Measurements from ENCODE around the gene SAXO1.

The SAXO1 gene

GRCh38 chr9:18893491-18893890 is 139.5 kb downstream of the SAXO1 start:
- TF ChIP-seq REST (IDR thresholded peaks at IDR 0.05; ENCODE audit: insufficient read depth in 1 of 2, low read depth in 2 of 2, low read length in 2 of 2) (no peak), TAF1 (IDR thresholded peaks at IDR 0.05; ENCODE audit: borderline replicate concordance, insufficient read depth, low read length) (no peak), POLR2AphosphoS5 (IDR thresholded peaks at IDR 0.05; ENCODE audit: low read depth, low read length) (no peak), SIN3A (IDR thresholded peaks at IDR 0.05; ENCODE audit: borderline replicate concordance, insufficient read depth, low read length) (no peak), FOXP2 (optimal IDR thresholded peaks at IDR 0.05; ENCODE audit: borderline replicate concordance, extremely low read depth, extremely low read length, insufficient read depth) (no peak)

GRCh38 chr9:18893046-18893445 is 140.0 kb downstream of the SAXO1 start:
- no peak for TF ChIP-seq SIN3A (IDR thresholded peaks at IDR 0.05; ENCODE audit: borderline replicate concordance, insufficient read depth, low read length)
- no peak for TF ChIP-seq POLR2AphosphoS5 (IDR thresholded peaks at IDR 0.05; ENCODE audit: low read depth, low read length)
- no peak for TF ChIP-seq FOXP2 (optimal IDR thresholded peaks at IDR 0.05; ENCODE audit: borderline replicate concordance, extremely low read depth, extremely low read length, insufficient read depth)

GRCh38 chr9:18891946-18892670 is 140.9 kb downstream of the SAXO1 start:
- no peak for TF ChIP-seq SIN3A (IDR thresholded peaks at IDR 0.05; ENCODE audit: borderline replicate concordance, insufficient read depth, low read length)

GRCh38 chr9:18890372-18890771 is 142.6 kb downstream of the SAXO1 start:
- TF ChIP-seq POLR2AphosphoS5 (IDR thresholded peaks at IDR 0.05; ENCODE audit: low read depth, low read length), result no peak
- TF ChIP-seq SIN3A (IDR thresholded peaks at IDR 0.05; ENCODE audit: borderline replicate concordance, insufficient read depth, low read length), result no peak
- no peak for TF ChIP-seq TAF1 (IDR thresholded peaks at IDR 0.05; ENCODE audit: borderline replicate concordance, insufficient read depth, low read length)
- no peak for TF ChIP-seq REST (IDR thresholded peaks at IDR 0.05; ENCODE audit: insufficient read depth in 1 of 2, low read depth in 2 of 2, low read length in 2 of 2)
- no peak for TF ChIP-seq FOXP2 (optimal IDR thresholded peaks at IDR 0.05; ENCODE audit: borderline replicate concordance, extremely low read depth, extremely low read length, insufficient read depth)

GRCh38 chr9:18889550-18889949 is 143.5 kb downstream of the SAXO1 start:
- no peak for TF ChIP-seq FOXP2 (optimal IDR thresholded peaks at IDR 0.05; ENCODE audit: borderline replicate concordance, extremely low read depth, extremely low read length, insufficient read depth)
- TF ChIP-seq TAF1 (IDR thresholded peaks at IDR 0.05; ENCODE audit: borderline replicate concordance, insufficient read depth, low read length), result no peak
- no peak for TF ChIP-seq SIN3A (IDR thresholded peaks at IDR 0.05; ENCODE audit: borderline replicate concordance, insufficient read depth, low read length)
- TF ChIP-seq POLR2AphosphoS5 (IDR thresholded peaks at IDR 0.05; ENCODE audit: low read depth, low read length), result no peak
- no peak for TF ChIP-seq REST (IDR thresholded peaks at IDR 0.05; ENCODE audit: insufficient read depth in 1 of 2, low read depth in 2 of 2, low read length in 2 of 2)

- TF ChIP-seq SIN3A (IDR thresholded peaks at IDR 0.05; ENCODE audit: borderline replicate concordance, insufficient read depth, low read length) (no peak), POLR2AphosphoS5 (IDR thresholded peaks at IDR 0.05; ENCODE audit: low read depth, low read length) (no peak), TAF1 (IDR thresholded peaks at IDR 0.05; ENCODE audit: borderline replicate concordance, insufficient read depth, low read length) (no peak), REST (IDR thresholded peaks at IDR 0.05; ENCODE audit: insufficient read depth in 1 of 2, low read depth in 2 of 2, low read length in 2 of 2) (no peak), FOXP2 (optimal IDR thresholded peaks at IDR 0.05; ENCODE audit: borderline replicate concordance, extremely low read depth, extremely low read length, insufficient read depth) (no peak)
Observed at GRCh38 chr9:18888290-18888689, 144.7 kb downstream of the SAXO1 start.
